GM23338 (cell line): Measurements from ENCODE around the gene RAMP3.

Experiments
- CREB1 ChIP-seq: fragments of 250-450 bp; sonication (Bioruptor Pico); IDR thresholded peaks from 2 replicates; pipeline ENCODE4 v1.5.0; 2020; ENCODE audit warnings: low read depth, mild to moderate bottlenecking, moderate library complexity
- EZH2 ChIP-seq: fragments of 200-600 bp; sonication (generic); IDR thresholded peaks from one replicate; pipeline ENCODE4 v1.8.0; 2017; ENCODE audit warnings: antibody characterized with exemption, mild to moderate bottlenecking, low read depth; ENCODE audit not compliant: unreplicated experiment
- EZH2phosphoT487 ChIP-seq: fragments of 200-600 bp; sonication (generic); IDR thresholded peaks from one replicate; pipeline ENCODE4 v1.8.1; 2018; ENCODE audit warnings: antibody characterized with exemption; ENCODE audit not compliant: unreplicated experiment
- JUNB ChIP-seq: IDR thresholded peaks from one replicate; pipeline ENCODE4 v1.6.1; 2016; ENCODE audit warnings: antibody characterized with exemption; ENCODE audit not compliant: unreplicated experiment
- NANOG ChIP-seq: IDR thresholded peaks from 2 replicates; pipeline ENCODE4 v1.6.1; 2016; ENCODE audit warnings: antibody characterized with exemption, borderline replicate concordance
- POLR2AphosphoS5 ChIP-seq: IDR thresholded peaks from 2 replicates; pipeline ENCODE4 v1.6.1; 2016; ENCODE audit warnings: antibody characterized with exemption, low read depth
- TF ChIP-seq, protein P1 (sequence below): IDR thresholded peaks from one replicate; pipeline ENCODE4 v1.6.1; 2018; ENCODE audit warnings: antibody characterized with exemption; ENCODE audit not compliant: unreplicated experiment
- TF ChIP-seq, protein P2 (sequence below), 2 experiments: fragments of 200-600 bp in 1 of 2; sonication (generic) in 1 of 2; conservative IDR thresholded peaks; 2 replicates each; pipeline versions ENCODE4 v1.5.1 to v1.6.1; 2016 to 2017; ENCODE audit warnings: antibody characterized with exemption in 2 of 2, low read depth in 2 of 2, mild to moderate bottlenecking in 2 of 2, moderate library complexity in 1 of 2
- TF ChIP-seq, protein P3 (sequence below): fragments of 250-450 bp; sonication (Bioruptor Pico); IDR thresholded peaks from 2 replicates; pipeline ENCODE4 v1.5.0; 2020; ENCODE audit warnings: mild to moderate bottlenecking, moderate library complexity

DNA sequence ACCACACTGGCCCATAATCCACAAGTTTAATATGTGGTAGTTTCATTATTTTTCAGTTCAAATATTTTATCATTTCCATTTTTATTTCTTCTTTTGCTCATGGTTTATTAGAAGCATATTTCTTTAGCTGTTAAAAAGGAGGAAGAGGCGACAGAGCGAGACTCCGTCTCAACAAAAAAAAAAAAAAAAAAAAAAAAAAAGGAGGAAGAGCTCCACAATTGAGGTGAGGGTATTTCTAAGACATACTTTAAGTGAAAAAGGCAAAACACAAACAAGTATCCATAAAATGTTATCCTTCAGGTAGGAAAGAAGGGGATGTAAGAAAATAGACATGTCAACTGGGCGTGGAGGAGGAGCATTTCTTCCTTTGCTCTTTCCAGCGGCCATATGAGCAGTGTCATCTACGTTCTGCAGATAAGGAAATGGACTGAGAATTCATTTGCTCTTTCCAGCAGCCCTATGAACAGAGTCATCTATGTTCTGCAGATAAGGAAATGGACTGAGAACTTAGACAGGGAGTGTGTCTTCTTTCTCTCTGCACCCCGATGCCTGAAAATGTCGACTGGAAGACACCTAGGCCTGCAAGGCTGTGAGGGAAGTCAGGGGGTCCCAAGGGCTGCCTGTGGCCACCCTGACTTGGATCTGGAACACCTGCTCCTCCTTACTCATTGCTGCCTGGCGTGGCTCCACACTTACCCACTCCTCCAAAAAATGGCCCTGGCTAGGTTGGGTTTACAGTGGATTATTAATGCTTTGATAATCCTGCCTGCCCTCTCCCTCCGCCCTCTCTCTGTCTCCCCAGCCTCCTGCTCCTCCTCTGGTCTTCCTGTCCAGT is 18.9 kb upstream of the RAMP3 start:
- no peak for TF ChIP-seq POLR2AphosphoS5
- TF ChIP-seq, protein P1, sequence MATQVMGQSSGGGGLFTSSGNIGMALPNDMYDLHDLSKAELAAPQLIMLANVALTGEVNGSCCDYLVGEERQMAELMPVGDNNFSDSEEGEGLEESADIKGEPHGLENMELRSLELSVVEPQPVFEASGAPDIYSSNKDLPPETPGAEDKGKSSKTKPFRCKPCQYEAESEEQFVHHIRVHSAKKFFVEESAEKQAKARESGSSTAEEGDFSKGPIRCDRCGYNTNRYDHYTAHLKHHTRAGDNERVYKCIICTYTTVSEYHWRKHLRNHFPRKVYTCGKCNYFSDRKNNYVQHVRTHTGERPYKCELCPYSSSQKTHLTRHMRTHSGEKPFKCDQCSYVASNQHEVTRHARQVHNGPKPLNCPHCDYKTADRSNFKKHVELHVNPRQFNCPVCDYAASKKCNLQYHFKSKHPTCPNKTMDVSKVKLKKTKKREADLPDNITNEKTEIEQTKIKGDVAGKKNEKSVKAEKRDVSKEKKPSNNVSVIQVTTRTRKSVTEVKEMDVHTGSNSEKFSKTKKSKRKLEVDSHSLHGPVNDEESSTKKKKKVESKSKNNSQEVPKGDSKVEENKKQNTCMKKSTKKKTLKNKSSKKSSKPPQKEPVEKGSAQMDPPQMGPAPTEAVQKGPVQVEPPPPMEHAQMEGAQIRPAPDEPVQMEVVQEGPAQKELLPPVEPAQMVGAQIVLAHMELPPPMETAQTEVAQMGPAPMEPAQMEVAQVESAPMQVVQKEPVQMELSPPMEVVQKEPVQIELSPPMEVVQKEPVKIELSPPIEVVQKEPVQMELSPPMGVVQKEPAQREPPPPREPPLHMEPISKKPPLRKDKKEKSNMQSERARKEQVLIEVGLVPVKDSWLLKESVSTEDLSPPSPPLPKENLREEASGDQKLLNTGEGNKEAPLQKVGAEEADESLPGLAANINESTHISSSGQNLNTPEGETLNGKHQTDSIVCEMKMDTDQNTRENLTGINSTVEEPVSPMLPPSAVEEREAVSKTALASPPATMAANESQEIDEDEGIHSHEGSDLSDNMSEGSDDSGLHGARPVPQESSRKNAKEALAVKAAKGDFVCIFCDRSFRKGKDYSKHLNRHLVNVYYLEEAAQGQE, result no peak
- TF ChIP-seq, protein P2, sequence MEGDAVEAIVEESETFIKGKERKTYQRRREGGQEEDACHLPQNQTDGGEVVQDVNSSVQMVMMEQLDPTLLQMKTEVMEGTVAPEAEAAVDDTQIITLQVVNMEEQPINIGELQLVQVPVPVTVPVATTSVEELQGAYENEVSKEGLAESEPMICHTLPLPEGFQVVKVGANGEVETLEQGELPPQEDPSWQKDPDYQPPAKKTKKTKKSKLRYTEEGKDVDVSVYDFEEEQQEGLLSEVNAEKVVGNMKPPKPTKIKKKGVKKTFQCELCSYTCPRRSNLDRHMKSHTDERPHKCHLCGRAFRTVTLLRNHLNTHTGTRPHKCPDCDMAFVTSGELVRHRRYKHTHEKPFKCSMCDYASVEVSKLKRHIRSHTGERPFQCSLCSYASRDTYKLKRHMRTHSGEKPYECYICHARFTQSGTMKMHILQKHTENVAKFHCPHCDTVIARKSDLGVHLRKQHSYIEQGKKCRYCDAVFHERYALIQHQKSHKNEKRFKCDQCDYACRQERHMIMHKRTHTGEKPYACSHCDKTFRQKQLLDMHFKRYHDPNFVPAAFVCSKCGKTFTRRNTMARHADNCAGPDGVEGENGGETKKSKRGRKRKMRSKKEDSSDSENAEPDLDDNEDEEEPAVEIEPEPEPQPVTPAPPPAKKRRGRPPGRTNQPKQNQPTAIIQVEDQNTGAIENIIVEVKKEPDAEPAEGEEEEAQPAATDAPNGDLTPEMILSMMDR (conservative IDR thresholded peaks at IDR 0.05; ENCODE audit: low read depth in 2 of 2), result no peak
- TF ChIP-seq EZH2, result no peak
- TF ChIP-seq, protein P3, sequence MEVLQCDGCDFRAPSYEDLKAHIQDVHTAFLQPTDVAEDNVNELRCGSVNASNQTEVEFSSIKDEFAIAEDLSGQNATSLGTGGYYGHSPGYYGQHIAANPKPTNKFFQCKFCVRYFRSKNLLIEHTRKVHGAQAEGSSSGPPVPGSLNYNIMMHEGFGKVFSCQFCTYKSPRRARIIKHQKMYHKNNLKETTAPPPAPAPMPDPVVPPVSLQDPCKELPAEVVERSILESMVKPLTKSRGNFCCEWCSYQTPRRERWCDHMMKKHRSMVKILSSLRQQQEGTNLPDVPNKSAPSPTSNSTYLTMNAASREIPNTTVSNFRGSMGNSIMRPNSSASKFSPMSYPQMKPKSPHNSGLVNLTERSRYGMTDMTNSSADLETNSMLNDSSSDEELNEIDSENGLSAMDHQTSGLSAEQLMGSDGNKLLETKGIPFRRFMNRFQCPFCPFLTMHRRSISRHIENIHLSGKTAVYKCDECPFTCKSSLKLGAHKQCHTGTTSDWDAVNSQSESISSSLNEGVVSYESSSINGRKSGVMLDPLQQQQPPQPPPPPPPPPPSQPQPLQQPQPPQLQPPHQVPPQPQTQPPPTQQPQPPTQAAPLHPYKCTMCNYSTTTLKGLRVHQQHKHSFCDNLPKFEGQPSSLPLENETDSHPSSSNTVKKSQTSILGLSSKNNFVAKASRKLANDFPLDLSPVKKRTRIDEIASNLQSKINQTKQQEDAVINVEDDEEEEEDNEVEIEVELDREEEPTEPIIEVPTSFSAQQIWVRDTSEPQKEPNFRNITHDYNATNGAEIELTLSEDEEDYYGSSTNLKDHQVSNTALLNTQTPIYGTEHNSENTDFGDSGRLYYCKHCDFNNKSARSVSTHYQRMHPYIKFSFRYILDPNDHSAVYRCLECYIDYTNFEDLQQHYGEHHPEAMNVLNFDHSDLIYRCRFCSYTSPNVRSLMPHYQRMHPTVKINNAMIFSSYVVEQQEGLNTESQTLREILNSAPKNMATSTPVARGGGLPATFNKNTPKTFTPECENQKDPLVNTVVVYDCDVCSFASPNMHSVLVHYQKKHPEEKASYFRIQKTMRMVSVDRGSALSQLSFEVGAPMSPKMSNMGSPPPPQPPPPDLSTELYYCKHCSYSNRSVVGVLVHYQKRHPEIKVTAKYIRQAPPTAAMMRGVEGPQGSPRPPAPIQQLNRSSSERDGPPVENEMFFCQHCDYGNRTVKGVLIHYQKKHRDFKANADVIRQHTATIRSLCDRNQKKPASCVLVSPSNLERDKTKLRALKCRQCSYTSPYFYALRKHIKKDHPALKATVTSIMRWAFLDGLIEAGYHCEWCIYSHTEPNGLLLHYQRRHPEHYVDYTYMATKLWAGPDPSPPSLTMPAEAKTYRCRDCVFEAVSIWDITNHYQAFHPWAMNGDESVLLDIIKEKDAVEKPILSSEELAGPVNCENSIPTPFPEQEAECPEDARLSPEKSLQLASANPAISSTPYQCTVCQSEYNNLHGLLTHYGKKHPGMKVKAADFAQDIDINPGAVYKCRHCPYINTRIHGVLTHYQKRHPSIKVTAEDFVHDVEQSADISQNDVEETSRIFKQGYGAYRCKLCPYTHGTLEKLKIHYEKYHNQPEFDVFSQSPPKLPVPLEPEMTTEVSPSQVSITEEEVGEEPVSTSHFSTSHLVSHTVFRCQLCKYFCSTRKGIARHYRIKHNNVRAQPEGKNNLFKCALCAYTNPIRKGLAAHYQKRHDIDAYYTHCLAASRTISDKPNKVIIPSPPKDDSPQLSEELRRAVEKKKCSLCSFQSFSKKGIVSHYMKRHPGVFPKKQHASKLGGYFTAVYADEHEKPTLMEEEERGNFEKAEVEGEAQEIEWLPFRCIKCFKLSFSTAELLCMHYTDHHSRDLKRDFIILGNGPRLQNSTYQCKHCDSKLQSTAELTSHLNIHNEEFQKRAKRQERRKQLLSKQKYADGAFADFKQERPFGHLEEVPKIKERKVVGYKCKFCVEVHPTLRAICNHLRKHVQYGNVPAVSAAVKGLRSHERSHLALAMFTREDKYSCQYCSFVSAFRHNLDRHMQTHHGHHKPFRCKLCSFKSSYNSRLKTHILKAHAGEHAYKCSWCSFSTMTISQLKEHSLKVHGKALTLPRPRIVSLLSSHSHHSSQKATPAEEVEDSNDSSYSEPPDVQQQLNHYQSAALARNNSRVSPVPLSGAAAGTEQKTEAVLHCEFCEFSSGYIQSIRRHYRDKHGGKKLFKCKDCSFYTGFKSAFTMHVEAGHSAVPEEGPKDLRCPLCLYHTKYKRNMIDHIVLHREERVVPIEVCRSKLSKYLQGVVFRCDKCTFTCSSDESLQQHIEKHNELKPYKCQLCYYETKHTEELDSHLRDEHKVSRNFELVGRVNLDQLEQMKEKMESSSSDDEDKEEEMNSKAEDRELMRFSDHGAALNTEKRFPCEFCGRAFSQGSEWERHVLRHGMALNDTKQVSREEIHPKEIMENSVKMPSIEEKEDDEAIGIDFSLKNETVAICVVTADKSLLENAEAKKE, result no peak
- TF ChIP-seq CREB1, result no peak
- no peak for TF ChIP-seq EZH2phosphoT487
- no peak for TF ChIP-seq JUNB
- no peak for TF ChIP-seq NANOG
